AG04449 (cell line): ENCODE results near the gene GSTA4.
"Not testable (repeated sequence)": the region's sequence is repeated elsewhere in the genome, so short reads cannot be mapped to it uniquely, and the experiment has no call there.

ENCODE experiments used
- CTCF ChIA-PET: fragments of 350-600 bp; formaldehyde crosslinking; extraction: SDS; loops from one replicate; lab custom pipeline; 2021; ENCODE audit warnings: antibody characterized with exemption; lab: Yijun Ruan, JAX
- POLR2A ChIA-PET: fragments of 400-600, 350-600 bp; formaldehyde crosslinking; extraction: SDS; loops from one replicate; lab custom pipeline; 2020; ENCODE audit warnings: antibody characterized with exemption, inconsistent platforms; lab: Yijun Ruan, JAX
- DNase-seq: peaks from one replicate; pipeline ENCODE4 v3.0.0-alpha.2; 2010; ENCODE audit warnings: low read depth, low spot score
- H3K4me3 ChIP-seq: 2 replicates; pipeline ENCODE4 v1.5.1; 2011; ENCODE audit warnings: low read depth, mild to moderate bottlenecking, control low read depth, low read length
- TF ChIP-seq, protein P1 (sequence below): IDR thresholded peaks from one replicate; pipeline ENCODE4 v1.5.1; 2011; ENCODE audit warnings: mild to moderate bottlenecking, moderate library complexity, low read length, control low read depth, inconsistent platforms; ENCODE audit not compliant: insufficient read depth; ENCODE audit errors: missing control alignments

Gene GSTA4

DNA sequence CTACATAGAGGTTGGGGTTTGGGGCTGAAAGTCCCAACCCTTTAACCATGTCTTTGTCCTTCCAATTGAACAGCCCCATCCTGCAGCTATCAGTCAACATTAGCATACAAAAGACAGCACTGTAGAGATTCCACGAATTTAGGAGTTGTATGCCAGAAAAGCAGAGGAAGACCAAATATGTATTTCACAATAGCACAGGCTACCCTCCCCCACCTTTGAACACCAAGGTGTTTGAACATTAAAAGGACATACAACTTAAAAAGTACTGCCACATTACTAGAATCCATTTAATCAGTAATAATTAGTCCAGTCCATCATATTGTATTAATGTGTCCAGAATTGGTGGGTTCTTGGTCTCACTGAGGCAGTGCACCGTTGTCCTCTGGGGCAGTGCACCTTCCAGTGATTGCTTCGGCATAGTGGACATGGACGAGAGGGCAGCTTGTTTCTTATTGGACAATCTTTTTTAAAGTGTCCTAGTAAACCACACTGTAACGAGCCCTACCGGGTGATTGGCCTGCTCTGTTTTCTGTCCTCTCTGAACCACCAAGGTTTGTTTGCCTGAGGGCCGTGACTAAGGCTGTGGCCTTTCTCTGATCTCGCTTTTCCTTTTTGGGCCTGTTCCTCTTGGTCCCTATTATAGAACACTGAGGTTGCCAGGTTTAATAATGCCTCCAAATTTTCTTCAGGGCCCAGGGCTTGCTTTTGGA lies 36.4 kb downstream of the GSTA4 start:
- no peak overlapping the region for H3K4me3 ChIP-seq
- TF ChIP-seq, protein P1, sequence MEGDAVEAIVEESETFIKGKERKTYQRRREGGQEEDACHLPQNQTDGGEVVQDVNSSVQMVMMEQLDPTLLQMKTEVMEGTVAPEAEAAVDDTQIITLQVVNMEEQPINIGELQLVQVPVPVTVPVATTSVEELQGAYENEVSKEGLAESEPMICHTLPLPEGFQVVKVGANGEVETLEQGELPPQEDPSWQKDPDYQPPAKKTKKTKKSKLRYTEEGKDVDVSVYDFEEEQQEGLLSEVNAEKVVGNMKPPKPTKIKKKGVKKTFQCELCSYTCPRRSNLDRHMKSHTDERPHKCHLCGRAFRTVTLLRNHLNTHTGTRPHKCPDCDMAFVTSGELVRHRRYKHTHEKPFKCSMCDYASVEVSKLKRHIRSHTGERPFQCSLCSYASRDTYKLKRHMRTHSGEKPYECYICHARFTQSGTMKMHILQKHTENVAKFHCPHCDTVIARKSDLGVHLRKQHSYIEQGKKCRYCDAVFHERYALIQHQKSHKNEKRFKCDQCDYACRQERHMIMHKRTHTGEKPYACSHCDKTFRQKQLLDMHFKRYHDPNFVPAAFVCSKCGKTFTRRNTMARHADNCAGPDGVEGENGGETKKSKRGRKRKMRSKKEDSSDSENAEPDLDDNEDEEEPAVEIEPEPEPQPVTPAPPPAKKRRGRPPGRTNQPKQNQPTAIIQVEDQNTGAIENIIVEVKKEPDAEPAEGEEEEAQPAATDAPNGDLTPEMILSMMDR: no peak
- no peak for DNase-seq
- CTCF ChIA-PET: no interaction called here
- POLR2A ChIA-PET: no interaction called here

DNA sequence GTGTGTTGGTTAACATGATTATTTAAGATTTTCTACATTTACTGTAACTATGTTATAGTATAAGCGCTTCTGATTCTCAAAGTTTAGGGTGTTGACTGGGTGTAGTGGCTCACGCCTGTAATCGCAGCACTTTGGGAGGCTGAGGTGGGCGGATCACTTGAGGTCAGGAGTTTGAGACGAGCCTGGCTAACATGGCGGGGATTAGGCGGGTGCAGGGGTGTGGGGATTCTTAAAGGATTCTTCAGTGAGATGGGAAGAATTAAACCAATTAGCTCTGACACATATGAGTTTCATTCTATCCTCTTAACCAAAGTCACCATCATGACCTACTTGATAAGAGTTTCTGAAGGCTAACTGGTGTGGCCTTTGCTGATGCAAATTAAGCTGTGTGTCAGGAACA lies 39.2 kb downstream of the GSTA4 start:
- ChIA-PET POLR2A (no interaction called here), CTCF (no interaction called here)
- H3K4me3 ChIP-seq: no peak overlapping the region
- DNase-seq: no peak
- TF ChIP-seq, protein P1: no peak

DNA sequence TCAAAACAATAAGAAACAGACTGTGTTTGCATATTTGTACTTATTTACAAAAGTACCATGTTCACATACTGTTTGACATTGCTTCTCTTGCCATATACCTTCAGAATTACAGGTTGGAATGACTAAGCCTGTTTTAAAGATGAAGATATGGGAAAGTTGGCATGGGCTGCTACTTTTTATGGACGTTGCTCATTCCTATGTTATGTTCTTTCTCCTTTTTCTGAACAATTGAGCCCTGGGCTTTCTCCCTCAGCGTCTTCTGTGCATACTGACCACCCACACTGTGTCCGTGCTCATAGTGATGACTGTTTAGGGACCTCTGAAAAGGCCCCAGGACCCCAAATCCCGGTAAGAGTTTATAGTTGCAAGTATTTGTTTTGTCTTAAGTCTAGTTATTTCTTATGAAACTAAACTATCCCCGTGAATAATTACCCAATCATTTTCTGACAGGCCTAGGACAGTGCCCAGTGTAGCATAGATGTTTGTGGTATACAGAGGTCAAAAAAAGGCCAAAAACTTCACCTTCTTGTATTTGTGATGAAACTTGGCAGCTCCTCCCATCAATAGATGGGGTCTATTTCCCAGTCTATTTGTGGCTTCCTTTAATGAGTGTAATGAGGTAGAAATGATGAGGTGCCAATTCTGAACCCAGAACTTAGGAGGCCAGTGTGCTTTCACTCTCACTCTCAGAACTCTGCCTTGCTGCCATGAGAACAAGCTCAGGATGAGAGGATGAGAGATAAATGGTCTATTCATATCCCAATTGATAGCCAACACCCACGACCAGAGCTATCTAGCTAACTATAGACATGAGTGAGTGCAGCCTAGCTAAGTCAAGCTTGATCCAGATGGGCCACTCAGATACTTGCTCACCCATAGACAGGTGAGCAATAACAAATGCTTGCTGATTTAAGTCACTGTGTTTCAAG lies 40.9 kb downstream of the GSTA4 start:
- no peak for DNase-seq
- POLR2A ChIA-PET: no interaction called here
- CTCF ChIA-PET: interaction anchor here (0.7 kb wide), 1 partner anchor 8 kb away, joined by 3 read pairs; no protein-coding TSS in a partner anchor
- H3K4me3 ChIP-seq: no peak overlapping the region
- TF ChIP-seq, protein P1: no peak

DNA sequence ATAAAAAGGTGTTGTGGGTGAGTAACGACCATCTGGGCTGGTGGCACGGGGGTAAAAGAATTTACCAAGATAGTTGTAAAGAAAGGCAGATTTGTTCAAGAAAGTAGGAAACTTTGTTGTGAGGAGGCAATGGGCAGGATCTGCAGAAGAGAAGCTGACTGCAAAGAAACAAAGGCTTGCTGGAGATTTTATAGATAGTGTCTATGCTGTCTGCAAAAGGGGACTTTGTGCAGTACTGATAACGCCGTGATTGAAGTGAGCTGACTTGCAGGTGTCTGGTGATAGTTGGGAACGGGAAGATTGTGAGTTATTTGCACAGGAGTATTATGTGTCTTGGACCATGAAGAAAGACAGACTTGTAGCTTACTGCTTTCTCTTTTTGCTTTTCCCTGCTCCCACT lies 48.8 kb downstream of the GSTA4 start:
- TF ChIP-seq, protein P1: no peak
- POLR2A ChIA-PET: no interaction called here
- CTCF ChIA-PET: interaction anchor here (0.9 to 1.6 kb wide), 3 partner anchors 8 to 61 kb away, joined by 3 read pairs; no protein-coding TSS in a partner anchor
- H3K4me3 ChIP-seq: no peak overlapping the region
- DNase-seq: no peak

DNA sequence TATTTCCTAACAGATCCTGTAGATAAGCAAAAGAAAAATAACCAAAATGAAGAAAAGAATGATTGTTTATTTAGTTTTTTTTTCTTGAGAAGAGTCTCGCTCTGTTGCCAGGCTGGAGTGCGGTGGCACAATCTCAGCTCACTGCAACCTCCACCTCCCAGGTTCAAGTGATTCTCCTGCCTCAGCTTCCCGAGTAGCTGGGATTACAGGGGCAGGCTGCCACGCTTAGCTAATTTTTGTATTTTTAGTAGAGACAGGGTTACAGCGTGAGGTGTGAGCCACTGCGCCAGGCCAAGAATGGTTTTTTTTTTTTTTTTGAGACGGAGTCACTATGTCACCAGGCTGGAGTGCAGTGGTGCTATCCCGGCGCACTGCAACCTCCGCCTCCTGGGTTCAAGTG lies 52.3 kb downstream of the GSTA4 start:
- DNase-seq, CTCF ChIA-PET, H3K4me3 ChIP-seq, POLR2A ChIA-PET: not testable (repeated sequence)

DNA sequence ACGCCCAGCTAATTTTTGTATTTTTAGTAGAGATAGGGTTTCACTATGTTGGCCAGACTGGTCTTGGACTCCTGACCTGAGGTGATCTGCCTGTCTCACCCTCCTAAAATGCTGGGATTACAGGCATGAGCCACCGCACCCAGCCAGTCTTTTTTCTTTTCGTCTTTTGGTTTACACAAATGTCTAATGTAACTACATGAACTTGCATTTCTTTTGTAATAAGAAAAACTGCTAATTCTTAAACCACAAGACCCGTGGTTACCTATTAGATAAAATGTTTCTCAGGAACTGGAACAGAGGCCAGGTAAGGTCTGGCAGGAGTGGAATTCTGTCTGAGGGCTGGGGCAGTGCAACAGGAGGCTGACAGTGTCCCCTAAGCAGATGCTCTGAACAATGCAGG lies 52.9 kb downstream of the GSTA4 start:
- H3K4me3 ChIP-seq: no peak overlapping the region
- ChIA-PET POLR2A (no interaction called here), CTCF (no interaction called here)
- DNase-seq: no peak
- TF ChIP-seq, protein P1: no peak
